HEK293 (cell line): ENCODE results near the gene CFAP65.

Experiments
- CTCF ChIA-PET: fragments of 350-600 bp; formaldehyde crosslinking; extraction: SDS; loops from one replicate; lab custom pipeline; 2021; ENCODE audit warnings: antibody characterized with exemption; lab: Yijun Ruan, JAX
- POLR2A ChIA-PET: fragments of 300-600 bp; formaldehyde crosslinking; extraction: SDS; loops from one replicate; lab custom pipeline; 2020; ENCODE audit warnings: antibody characterized with exemption, inconsistent platforms; lab: Yijun Ruan, JAX
- H3K27ac ChIP-seq: fragments of 200-500 bp; sonication (Bioruptor generic); 2 replicates; pipeline ENCODE4 v1.5.1; 2014; ENCODE audit warnings: low read depth, low read length, control low read depth, inconsistent platforms; ENCODE audit errors: extremely low read depth
- H3K36me3 ChIP-seq, 2 experiments: fragments of 200-500 bp in 1 of 2; sonication (Bioruptor generic) in 1 of 2; 1 replicate in 1 of 2; 2 replicates in 1 of 2; pipeline ENCODE4 v1.5.1; 2014 to 2017; ENCODE audit warnings: inconsistent platforms in 2 of 2, low read length in 2 of 2; ENCODE audit not compliant: control insufficient read depth in 2 of 2, insufficient read depth in 1 of 2
- H3K4me1 ChIP-seq: fragments of 200-500 bp; sonication (Bioruptor generic); 2 replicates; pipeline ENCODE4 v1.5.1; 2014; ENCODE audit warnings: mild to moderate bottlenecking, low read length, inconsistent platforms; ENCODE audit not compliant: control insufficient read depth, insufficient read depth
- H3K4me3 ChIP-seq: 2 replicates; pipeline ENCODE4 v1.5.1; 2011; ENCODE audit warnings: low read depth, mild to moderate bottlenecking, control low read depth, low read length, moderate library complexity
- H3K9me3 ChIP-seq: fragments of 200-500 bp; sonication (Bioruptor generic); 2 replicates; pipeline ENCODE4 v1.5.1; 2014; ENCODE audit warnings: low read depth, low read length, inconsistent platforms; ENCODE audit not compliant: control insufficient read depth, insufficient read depth
- GLIS1 ChIP-seq: fragments of 450-650 bp; formaldehyde crosslinking; IDR thresholded peaks from 2 replicates; pipeline ENCODE4 v1.5.1; 2016; ENCODE audit warnings: missing biosample characterization, missing genetic modification characterization
- GLIS2 ChIP-seq: fragments of 450-650 bp; formaldehyde crosslinking; IDR thresholded peaks from 2 replicates; pipeline ENCODE4 v1.5.1; 2016; ENCODE audit warnings: missing biosample characterization, missing genetic modification characterization
- IKZF3 ChIP-seq: fragments of 450-650 bp; IDR thresholded peaks from 2 replicates; pipeline ENCODE4 v1.5.0; 2018; ENCODE audit warnings: missing biosample characterization, mild to moderate bottlenecking, missing genetic modification characterization, moderate library complexity
- KLF17 ChIP-seq: fragments of 450-650 bp; formaldehyde crosslinking; IDR thresholded peaks from 2 replicates; pipeline ENCODE4 v1.5.1; 2016; ENCODE audit warnings: missing biosample characterization, missing genetic modification characterization
- KLF7 ChIP-seq: fragments of 450-650 bp; formaldehyde crosslinking; IDR thresholded peaks from 2 replicates; pipeline ENCODE4 v1.5.1; 2016; ENCODE audit warnings: missing biosample characterization, missing genetic modification characterization, borderline replicate concordance
- PRDM2 ChIP-seq: fragments of 450-650 bp; formaldehyde crosslinking; IDR thresholded peaks from 2 replicates; pipeline ENCODE4 v1.5.1; 2016; ENCODE audit warnings: missing biosample characterization, missing genetic modification characterization, borderline replicate concordance
- SALL2 ChIP-seq: fragments of 450-650 bp; formaldehyde crosslinking; IDR thresholded peaks from 2 replicates; pipeline ENCODE4 v1.5.0; 2017; ENCODE audit warnings: missing biosample characterization, mild to moderate bottlenecking, missing genetic modification characterization, borderline replicate concordance
- SETDB1 ChIP-seq: IDR thresholded peaks from one replicate; pipeline ENCODE4 v1.6.1; 2017; ENCODE audit warnings: mild to moderate bottlenecking, low read length, moderate library complexity, mixed read lengths; ENCODE audit not compliant: insufficient read length
- ZFHX2 ChIP-seq: fragments of 450-650 bp; formaldehyde crosslinking; conservative IDR thresholded peaks from 2 replicates; pipeline ENCODE4 v1.5.1; 2016; ENCODE audit warnings: missing biosample characterization, missing genetic modification characterization
- ZNF133 ChIP-seq: fragments of 450-650 bp; formaldehyde crosslinking; IDR thresholded peaks from 2 replicates; pipeline ENCODE4 v1.5.1; 2016; ENCODE audit warnings: missing biosample characterization, missing genetic modification characterization
- ZNF140 ChIP-seq: fragments of 450-650 bp; formaldehyde crosslinking; IDR thresholded peaks from 2 replicates; pipeline ENCODE4 v1.5.1; 2016; ENCODE audit warnings: missing biosample characterization, missing genetic modification characterization
- ZNF146 ChIP-seq: fragments of 450-650 bp; formaldehyde crosslinking; IDR thresholded peaks from 2 replicates; pipeline ENCODE4 v1.5.1; 2016; ENCODE audit warnings: missing biosample characterization, missing genetic modification characterization
- ZNF202 ChIP-seq: fragments of 450-650 bp; formaldehyde crosslinking; IDR thresholded peaks from 2 replicates; pipeline ENCODE4 v1.5.1; 2016; ENCODE audit warnings: missing biosample characterization, missing genetic modification characterization, borderline replicate concordance
- ZNF214 ChIP-seq: fragments of 450-650 bp; formaldehyde crosslinking; IDR thresholded peaks from 2 replicates; pipeline ENCODE4 v1.5.1; 2017; ENCODE audit warnings: missing biosample characterization, mild to moderate bottlenecking, missing genetic modification characterization, borderline replicate concordance
- ZNF221 ChIP-seq: fragments of 450-650 bp; formaldehyde crosslinking; IDR thresholded peaks from 2 replicates; pipeline ENCODE4 v1.5.1; 2017; ENCODE audit warnings: missing biosample characterization, missing genetic modification characterization, borderline replicate concordance
- ZNF274 ChIP-seq, 2 experiments: fragments of 200-500 bp in 1 of 2; fragments of 450-650 bp in 1 of 2; sonication (Bioruptor generic) in 1 of 2; formaldehyde crosslinking in 1 of 2; IDR thresholded peaks; 2 replicates each; pipeline versions ENCODE4 v1.5.1 to v1.6.1; 2014 to 2016; ENCODE audit warnings: borderline replicate concordance in 1 of 2, inconsistent platforms in 1 of 2, low read length in 1 of 2, missing biosample characterization in 1 of 2, missing genetic modification characterization in 1 of 2
- ZNF280C ChIP-seq: fragments of 450-650 bp; formaldehyde crosslinking; IDR thresholded peaks from 2 replicates; pipeline ENCODE4 v1.5.1; 2016; ENCODE audit warnings: missing biosample characterization, missing genetic modification characterization
- ZNF324 ChIP-seq: fragments of 450-650 bp; formaldehyde crosslinking; IDR thresholded peaks from 2 replicates; pipeline ENCODE4 v1.5.1; 2016; ENCODE audit warnings: missing biosample characterization, missing genetic modification characterization
- TF ChIP-seq, protein P1 (sequence below): fragments of 450-650 bp; formaldehyde crosslinking; IDR thresholded peaks from 2 replicates; pipeline ENCODE4 v1.5.1; 2016; ENCODE audit warnings: missing biosample characterization, missing genetic modification characterization
- TF ChIP-seq, protein P2 (sequence below): fragments of 450-650 bp; formaldehyde crosslinking; IDR thresholded peaks from 2 replicates; pipeline ENCODE4 v1.5.1; 2016; ENCODE audit warnings: missing biosample characterization, missing genetic modification characterization
- TF ChIP-seq, protein P3 (sequence below): fragments of 450-650 bp; formaldehyde crosslinking; IDR thresholded peaks from 2 replicates; pipeline ENCODE4 v1.5.1; 2016; ENCODE audit warnings: missing biosample characterization, missing genetic modification characterization

CFAP65 gene

DNA sequence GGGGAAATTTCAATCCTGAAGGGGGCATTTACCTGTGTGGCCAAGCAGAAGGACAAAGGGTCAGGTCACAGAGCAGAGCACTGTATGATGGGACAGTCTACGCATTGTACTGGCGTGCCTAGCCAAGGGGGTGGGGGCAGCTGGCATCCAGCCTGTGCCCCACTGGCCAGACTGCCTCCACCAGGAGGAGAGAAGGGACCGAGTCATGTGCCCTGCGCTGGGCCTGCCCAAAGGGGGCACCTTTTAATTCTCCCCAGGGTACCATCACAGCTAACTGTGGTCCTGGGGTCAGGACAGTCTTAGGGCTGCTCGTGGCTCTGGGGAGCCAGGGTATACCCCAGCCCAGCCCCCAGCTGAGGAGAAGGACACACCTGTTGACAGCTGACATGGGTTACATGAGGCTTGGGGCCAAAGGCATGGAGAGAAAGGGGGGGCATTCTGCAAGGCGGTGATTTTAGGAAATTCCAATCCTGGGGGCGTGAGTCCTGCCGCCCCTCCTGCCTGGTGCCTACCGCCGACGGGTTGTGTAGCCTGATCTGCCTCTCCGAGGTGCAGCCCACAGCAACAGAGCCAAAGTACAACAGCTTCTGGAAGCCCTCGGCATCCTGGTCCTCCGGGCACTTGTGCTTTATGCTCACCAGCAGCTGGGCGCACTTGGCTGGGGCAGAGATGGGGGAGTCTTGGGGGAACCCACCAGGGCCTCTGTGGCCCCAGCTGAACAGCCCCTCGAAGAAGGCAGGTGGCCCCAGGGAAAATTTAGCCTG lies 11.0 kb downstream of the CFAP65 start (continued):
- TF ChIP-seq PRDM2 (no peak), ZFHX2 (tag by site-specific recombination) (no peak), ZNF221 (no peak)
- TF ChIP-seq, all 188 proteins: peak for 0

DNA sequence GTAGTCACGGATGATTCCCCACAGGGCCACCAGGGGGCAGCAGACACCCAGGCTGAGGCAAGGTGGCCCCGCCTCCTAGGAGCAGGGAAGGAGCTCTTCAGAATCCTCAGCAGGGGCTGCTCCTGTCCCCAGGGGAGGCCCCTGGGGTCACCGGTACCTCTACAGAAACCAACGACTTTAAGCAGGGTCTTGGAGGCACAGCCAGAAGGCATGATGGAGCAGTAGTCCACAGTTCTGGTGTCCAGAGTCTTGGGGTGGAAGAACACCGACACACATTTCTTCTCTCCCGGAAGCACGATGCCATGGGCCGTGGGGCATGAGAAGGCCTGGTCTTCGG lies 11.5 kb downstream of the CFAP65 start:
- no peak overlapping the region for H3K27ac ChIP-seq
- TF ChIP-seq ZNF146 (tag by site-specific recombination) (no peak), ZNF280C (tag by site-specific recombination) (no peak), ZNF214 (no peak), KLF7 (tag by site-specific recombination) (no peak), ZNF133 (tag by site-specific recombination) (no peak), GLIS2 (tag by site-specific recombination) (no peak; the same call in 1 of the 2 replicates), SETDB1 (no peak), SALL2 (tag by site-specific recombination) (no peak), GLIS1 (peak; percentile 67), IKZF3 (tag by site-specific recombination) (0 out of 2 replicates have a peak, but pooled peaks have one; percentile 16), KLF17 (tag by site-specific recombination) (no peak), ZNF274 (IDR thresholded peaks at IDR 0.05; ENCODE audit: low read length) (no peak), ZNF274 (tag by site-specific recombination; IDR thresholded peaks at IDR 0.05; ENCODE audit: borderline replicate concordance) (no peak), ZNF202 (tag by site-specific recombination) (no peak), ZNF140 (tag by site-specific recombination) (no peak), ZNF324 (tag by site-specific recombination) (no peak)
- TF ChIP-seq, protein P1, sequence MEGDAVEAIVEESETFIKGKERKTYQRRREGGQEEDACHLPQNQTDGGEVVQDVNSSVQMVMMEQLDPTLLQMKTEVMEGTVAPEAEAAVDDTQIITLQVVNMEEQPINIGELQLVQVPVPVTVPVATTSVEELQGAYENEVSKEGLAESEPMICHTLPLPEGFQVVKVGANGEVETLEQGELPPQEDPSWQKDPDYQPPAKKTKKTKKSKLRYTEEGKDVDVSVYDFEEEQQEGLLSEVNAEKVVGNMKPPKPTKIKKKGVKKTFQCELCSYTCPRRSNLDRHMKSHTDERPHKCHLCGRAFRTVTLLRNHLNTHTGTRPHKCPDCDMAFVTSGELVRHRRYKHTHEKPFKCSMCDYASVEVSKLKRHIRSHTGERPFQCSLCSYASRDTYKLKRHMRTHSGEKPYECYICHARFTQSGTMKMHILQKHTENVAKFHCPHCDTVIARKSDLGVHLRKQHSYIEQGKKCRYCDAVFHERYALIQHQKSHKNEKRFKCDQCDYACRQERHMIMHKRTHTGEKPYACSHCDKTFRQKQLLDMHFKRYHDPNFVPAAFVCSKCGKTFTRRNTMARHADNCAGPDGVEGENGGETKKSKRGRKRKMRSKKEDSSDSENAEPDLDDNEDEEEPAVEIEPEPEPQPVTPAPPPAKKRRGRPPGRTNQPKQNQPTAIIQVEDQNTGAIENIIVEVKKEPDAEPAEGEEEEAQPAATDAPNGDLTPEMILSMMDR (tag by site-specific recombination) = peak; percentile 93
- TF ChIP-seq, protein P2, sequence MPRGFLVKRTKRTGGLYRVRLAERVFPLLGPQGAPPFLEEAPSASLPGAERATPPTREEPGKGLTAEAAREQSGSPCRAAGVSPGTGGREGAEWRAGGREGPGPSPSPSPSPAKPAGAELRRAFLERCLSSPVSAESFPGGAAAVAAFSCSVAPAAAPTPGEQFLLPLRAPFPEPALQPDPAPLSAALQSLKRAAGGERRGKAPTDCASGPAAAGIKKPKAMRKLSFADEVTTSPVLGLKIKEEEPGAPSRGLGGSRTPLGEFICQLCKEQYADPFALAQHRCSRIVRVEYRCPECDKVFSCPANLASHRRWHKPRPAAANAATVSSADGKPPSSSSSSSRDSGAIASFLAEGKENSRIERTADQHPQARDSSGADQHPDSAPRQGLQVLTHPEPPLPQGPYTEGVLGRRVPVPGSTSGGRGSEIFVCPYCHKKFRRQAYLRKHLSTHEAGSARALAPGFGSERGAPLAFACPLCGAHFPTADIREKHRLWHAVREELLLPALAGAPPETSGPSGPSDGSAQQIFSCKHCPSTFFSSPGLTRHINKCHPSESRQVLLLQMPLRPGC (tag by site-specific recombination) = no peak
- TF ChIP-seq, protein P3, sequence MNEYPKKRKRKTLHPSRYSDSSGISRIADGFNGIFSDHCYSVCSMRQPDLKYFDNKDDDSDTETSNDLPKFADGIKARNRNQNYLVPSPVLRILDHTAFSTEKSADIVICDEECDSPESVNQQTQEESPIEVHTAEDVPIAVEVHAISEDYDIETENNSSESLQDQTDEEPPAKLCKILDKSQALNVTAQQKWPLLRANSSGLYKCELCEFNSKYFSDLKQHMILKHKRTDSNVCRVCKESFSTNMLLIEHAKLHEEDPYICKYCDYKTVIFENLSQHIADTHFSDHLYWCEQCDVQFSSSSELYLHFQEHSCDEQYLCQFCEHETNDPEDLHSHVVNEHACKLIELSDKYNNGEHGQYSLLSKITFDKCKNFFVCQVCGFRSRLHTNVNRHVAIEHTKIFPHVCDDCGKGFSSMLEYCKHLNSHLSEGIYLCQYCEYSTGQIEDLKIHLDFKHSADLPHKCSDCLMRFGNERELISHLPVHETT (tag by site-specific recombination) = no peak

More for the DNA sequence above, 11.5 kb downstream of the CFAP65 start:
- ChIA-PET POLR2A (interaction anchor here (1.0 kb wide), 1 partner anchor 125 kb away, joined by 5 read pairs; no protein-coding TSS in a partner anchor), CTCF (interaction anchor here (0.5 to 4.6 kb wide), 68 partner anchors 9 to 359 kb away, joined by 3 to 119 read pairs (median 5); partner anchors contain the start of gene CFAP65)
- H3K36me3 ChIP-seq = no peaks in the 10 kb centered on the region
- no peaks in the 10 kb centered on the region for H3K9me3 ChIP-seq
- H3K4me1 ChIP-seq = no peaks in the 10 kb centered on the region
- no peak overlapping the region for H3K4me3 ChIP-seq
